GM23338 (cell line): ENCODE measurements around the gene COL9A1. TPM values are rescaled to one million over a fixed set of nuclear protein-coding genes. Genes with fewer than 3 reads are reported as not detected.

Experiments
- ATAC-seq: fragments of 200-7000 bp; cut with Tn5 transposase; 3 replicates; pipeline ENCODE4 v1.9.1; 2020
- DNase-seq: peaks from one replicate; pipeline ENCODE4 v3.0.0-alpha.2; 2015; ENCODE audit warnings: low spot score
- H2AFZ ChIP-seq: fragments of 200-600 bp; sonication (generic); 2 replicates; pipeline ENCODE4 v1.8.0; 2016; ENCODE audit warnings: antibody characterized with exemption, mild to moderate bottlenecking, moderate library complexity
- H3F3A ChIP-seq: fragments of 200-600 bp; sonication (generic); replicated peaks from 2 replicates; pipeline ENCODE4 v1.8.0; 2017; ENCODE audit warnings: antibody characterized with exemption, mixed run types, low read depth
- H3K27ac ChIP-seq: fragments of 200-600 bp; sonication (generic); 2 replicates; pipeline ENCODE4 v1.6.1; 2016; ENCODE audit warnings: low read depth
- H3K27me3 ChIP-seq: fragments of 200-600 bp; sonication (generic); 2 replicates; pipeline ENCODE4 v1.8.0; 2016; ENCODE audit warnings: mild to moderate bottlenecking, mixed run types, moderate library complexity; ENCODE audit not compliant: insufficient read depth
- H3K36me3 ChIP-seq: fragments of 200-600 bp; sonication (generic); 2 replicates; pipeline ENCODE4 v1.8.0; 2016; ENCODE audit warnings: mild to moderate bottlenecking; ENCODE audit not compliant: insufficient read depth
- H3K4me1 ChIP-seq: fragments of 200-600 bp; sonication (generic); 2 replicates; pipeline ENCODE4 v1.8.0; 2016; ENCODE audit warnings: mild to moderate bottlenecking, moderate library complexity; ENCODE audit not compliant: insufficient read depth
- H3K4me2 ChIP-seq: fragments of 200-600 bp; sonication (generic); 2 replicates; pipeline ENCODE4 v1.7.1; 2017; ENCODE audit warnings: mixed run types
- H3K4me3 ChIP-seq: fragments of 200-600 bp; sonication (generic); 2 replicates; pipeline ENCODE4 v1.6.1; 2016; ENCODE audit warnings: mixed run types
- H3K79me2 ChIP-seq: fragments of 200-600 bp; sonication (generic); replicated peaks from 2 replicates; pipeline ENCODE4 v1.8.0; 2017; ENCODE audit warnings: mild to moderate bottlenecking; ENCODE audit not compliant: insufficient read depth
- H3K9me2 ChIP-seq: fragments of 200-600 bp; sonication (generic); 2 replicates; pipeline ENCODE4 v1.8.0; 2017; ENCODE audit not compliant: insufficient read depth
- H4K20me1 ChIP-seq: fragments of 200-600 bp; sonication (generic); replicated peaks from 2 replicates; pipeline ENCODE4 v1.8.0; 2017; ENCODE audit warnings: mild to moderate bottlenecking; ENCODE audit not compliant: insufficient read depth
- H3K27ac Mint-ChIP-seq: 2 replicates; pipeline ENCODE4 v1.8.0; 2020; ENCODE audit warnings: inconsistent platforms, mild to moderate bottlenecking, moderate library complexity, mixed read lengths
- H3K27me3 Mint-ChIP-seq: 3 replicates; pipeline ENCODE4 v1.8.0; 2022; ENCODE audit warnings: low read depth, mild to moderate bottlenecking, moderate library complexity, mixed read lengths, inconsistent platforms; ENCODE audit not compliant: insufficient read depth, poor library complexity
- H3K36me3 Mint-ChIP-seq: 3 replicates; pipeline ENCODE4 v1.8.0; 2021; ENCODE audit warnings: low read depth, mild to moderate bottlenecking, inconsistent platforms, moderate library complexity, mixed read lengths
- H3K4me1 Mint-ChIP-seq: 3 replicates; pipeline ENCODE4 v1.8.0; 2020; ENCODE audit warnings: mild to moderate bottlenecking, inconsistent platforms, mixed read lengths
- H3K4me3 Mint-ChIP-seq: 3 replicates; pipeline ENCODE4 v1.8.0; 2021; ENCODE audit warnings: moderate library complexity, mild to moderate bottlenecking, inconsistent platforms, mixed read lengths
- H3K9me3 Mint-ChIP-seq: 3 replicates; pipeline ENCODE4 v1.8.0; 2020; ENCODE audit warnings: moderate library complexity, mild to moderate bottlenecking, inconsistent platforms, mixed read lengths
- CREB1 ChIP-seq: fragments of 250-450 bp; sonication (Bioruptor Pico); IDR thresholded peaks from 2 replicates; pipeline ENCODE4 v1.5.0; 2020; ENCODE audit warnings: low read depth, mild to moderate bottlenecking, moderate library complexity
- EZH2phosphoT487 ChIP-seq: fragments of 200-600 bp; sonication (generic); IDR thresholded peaks from one replicate; pipeline ENCODE4 v1.8.1; 2018; ENCODE audit warnings: antibody characterized with exemption; ENCODE audit not compliant: unreplicated experiment
- POLR2AphosphoS5 ChIP-seq: IDR thresholded peaks from 2 replicates; pipeline ENCODE4 v1.6.1; 2016; ENCODE audit warnings: antibody characterized with exemption, low read depth
- ZNF114 ChIP-seq: fragments of 250-450 bp; sonication (Bioruptor Pico); IDR thresholded peaks from 2 replicates; pipeline ENCODE4 v1.5.0; 2020; ENCODE audit warnings: mild to moderate bottlenecking, moderate library complexity
- polyA plus RNA-seq: library from polyadenylated mRNA; unstranded; fragments of >200 nt; fragmentation: Nextera tagmentation; extraction: Ambion mirVana; gene quantifications from 2 replicates; pipeline ENCODE4 v1.2.1, GENCODE V29; 2016
- total RNA-seq: library from RNA; depleted of rRNA; stranded (reverse); fragments of >200 nt; shearing (Covaris generic); gene quantifications from 2 replicates; pipeline ENCODE4 v1.2.3, GENCODE V29; 2014
- TF ChIP-seq, protein P1 (sequence below): IDR thresholded peaks from one replicate; pipeline ENCODE4 v1.6.1; 2018; ENCODE audit warnings: antibody characterized with exemption; ENCODE audit not compliant: unreplicated experiment
- TF ChIP-seq, protein P2 (sequence below): fragments of 250-450 bp; sonication (Bioruptor Pico); IDR thresholded peaks from 2 replicates; pipeline ENCODE4 v1.5.0; 2020; ENCODE audit warnings: mild to moderate bottlenecking, moderate library complexity
- TF ChIP-seq, protein P3 (sequence below): IDR thresholded peaks from 2 replicates; pipeline ENCODE4 v1.6.1; 2016; ENCODE audit warnings: antibody characterized with exemption

Gene COL9A1
- total and polyA plus RNA-seq, 2 experiments from 2014 or later = 16.0 to 20.3 TPM

DNA sequence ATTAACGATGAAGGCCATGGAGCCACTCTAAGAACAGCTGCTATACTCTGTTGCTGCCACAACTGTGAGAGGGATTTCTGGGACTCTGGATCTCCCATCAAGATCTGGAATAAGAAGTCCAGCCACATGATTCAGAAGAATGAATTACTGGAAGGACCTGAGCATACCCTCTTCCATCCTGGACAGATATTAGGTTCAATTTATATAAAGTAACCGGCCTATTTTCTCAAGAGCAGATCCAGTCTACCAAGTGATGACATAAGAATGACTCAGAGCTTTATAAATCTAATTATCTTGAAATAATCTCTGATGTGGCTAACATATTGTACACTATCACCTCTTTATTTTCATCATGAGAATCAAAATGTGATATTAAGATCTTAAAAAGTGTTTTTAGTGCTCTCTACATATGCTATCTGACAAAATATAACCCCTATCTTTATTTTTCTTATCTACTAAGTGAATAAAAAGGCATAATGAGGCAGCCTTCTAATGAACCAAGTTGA is 45.1 kb downstream of the COL9A1 start (continued):
- TF ChIP-seq, protein P1, sequence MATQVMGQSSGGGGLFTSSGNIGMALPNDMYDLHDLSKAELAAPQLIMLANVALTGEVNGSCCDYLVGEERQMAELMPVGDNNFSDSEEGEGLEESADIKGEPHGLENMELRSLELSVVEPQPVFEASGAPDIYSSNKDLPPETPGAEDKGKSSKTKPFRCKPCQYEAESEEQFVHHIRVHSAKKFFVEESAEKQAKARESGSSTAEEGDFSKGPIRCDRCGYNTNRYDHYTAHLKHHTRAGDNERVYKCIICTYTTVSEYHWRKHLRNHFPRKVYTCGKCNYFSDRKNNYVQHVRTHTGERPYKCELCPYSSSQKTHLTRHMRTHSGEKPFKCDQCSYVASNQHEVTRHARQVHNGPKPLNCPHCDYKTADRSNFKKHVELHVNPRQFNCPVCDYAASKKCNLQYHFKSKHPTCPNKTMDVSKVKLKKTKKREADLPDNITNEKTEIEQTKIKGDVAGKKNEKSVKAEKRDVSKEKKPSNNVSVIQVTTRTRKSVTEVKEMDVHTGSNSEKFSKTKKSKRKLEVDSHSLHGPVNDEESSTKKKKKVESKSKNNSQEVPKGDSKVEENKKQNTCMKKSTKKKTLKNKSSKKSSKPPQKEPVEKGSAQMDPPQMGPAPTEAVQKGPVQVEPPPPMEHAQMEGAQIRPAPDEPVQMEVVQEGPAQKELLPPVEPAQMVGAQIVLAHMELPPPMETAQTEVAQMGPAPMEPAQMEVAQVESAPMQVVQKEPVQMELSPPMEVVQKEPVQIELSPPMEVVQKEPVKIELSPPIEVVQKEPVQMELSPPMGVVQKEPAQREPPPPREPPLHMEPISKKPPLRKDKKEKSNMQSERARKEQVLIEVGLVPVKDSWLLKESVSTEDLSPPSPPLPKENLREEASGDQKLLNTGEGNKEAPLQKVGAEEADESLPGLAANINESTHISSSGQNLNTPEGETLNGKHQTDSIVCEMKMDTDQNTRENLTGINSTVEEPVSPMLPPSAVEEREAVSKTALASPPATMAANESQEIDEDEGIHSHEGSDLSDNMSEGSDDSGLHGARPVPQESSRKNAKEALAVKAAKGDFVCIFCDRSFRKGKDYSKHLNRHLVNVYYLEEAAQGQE = no peak
- TF ChIP-seq, protein P2, sequence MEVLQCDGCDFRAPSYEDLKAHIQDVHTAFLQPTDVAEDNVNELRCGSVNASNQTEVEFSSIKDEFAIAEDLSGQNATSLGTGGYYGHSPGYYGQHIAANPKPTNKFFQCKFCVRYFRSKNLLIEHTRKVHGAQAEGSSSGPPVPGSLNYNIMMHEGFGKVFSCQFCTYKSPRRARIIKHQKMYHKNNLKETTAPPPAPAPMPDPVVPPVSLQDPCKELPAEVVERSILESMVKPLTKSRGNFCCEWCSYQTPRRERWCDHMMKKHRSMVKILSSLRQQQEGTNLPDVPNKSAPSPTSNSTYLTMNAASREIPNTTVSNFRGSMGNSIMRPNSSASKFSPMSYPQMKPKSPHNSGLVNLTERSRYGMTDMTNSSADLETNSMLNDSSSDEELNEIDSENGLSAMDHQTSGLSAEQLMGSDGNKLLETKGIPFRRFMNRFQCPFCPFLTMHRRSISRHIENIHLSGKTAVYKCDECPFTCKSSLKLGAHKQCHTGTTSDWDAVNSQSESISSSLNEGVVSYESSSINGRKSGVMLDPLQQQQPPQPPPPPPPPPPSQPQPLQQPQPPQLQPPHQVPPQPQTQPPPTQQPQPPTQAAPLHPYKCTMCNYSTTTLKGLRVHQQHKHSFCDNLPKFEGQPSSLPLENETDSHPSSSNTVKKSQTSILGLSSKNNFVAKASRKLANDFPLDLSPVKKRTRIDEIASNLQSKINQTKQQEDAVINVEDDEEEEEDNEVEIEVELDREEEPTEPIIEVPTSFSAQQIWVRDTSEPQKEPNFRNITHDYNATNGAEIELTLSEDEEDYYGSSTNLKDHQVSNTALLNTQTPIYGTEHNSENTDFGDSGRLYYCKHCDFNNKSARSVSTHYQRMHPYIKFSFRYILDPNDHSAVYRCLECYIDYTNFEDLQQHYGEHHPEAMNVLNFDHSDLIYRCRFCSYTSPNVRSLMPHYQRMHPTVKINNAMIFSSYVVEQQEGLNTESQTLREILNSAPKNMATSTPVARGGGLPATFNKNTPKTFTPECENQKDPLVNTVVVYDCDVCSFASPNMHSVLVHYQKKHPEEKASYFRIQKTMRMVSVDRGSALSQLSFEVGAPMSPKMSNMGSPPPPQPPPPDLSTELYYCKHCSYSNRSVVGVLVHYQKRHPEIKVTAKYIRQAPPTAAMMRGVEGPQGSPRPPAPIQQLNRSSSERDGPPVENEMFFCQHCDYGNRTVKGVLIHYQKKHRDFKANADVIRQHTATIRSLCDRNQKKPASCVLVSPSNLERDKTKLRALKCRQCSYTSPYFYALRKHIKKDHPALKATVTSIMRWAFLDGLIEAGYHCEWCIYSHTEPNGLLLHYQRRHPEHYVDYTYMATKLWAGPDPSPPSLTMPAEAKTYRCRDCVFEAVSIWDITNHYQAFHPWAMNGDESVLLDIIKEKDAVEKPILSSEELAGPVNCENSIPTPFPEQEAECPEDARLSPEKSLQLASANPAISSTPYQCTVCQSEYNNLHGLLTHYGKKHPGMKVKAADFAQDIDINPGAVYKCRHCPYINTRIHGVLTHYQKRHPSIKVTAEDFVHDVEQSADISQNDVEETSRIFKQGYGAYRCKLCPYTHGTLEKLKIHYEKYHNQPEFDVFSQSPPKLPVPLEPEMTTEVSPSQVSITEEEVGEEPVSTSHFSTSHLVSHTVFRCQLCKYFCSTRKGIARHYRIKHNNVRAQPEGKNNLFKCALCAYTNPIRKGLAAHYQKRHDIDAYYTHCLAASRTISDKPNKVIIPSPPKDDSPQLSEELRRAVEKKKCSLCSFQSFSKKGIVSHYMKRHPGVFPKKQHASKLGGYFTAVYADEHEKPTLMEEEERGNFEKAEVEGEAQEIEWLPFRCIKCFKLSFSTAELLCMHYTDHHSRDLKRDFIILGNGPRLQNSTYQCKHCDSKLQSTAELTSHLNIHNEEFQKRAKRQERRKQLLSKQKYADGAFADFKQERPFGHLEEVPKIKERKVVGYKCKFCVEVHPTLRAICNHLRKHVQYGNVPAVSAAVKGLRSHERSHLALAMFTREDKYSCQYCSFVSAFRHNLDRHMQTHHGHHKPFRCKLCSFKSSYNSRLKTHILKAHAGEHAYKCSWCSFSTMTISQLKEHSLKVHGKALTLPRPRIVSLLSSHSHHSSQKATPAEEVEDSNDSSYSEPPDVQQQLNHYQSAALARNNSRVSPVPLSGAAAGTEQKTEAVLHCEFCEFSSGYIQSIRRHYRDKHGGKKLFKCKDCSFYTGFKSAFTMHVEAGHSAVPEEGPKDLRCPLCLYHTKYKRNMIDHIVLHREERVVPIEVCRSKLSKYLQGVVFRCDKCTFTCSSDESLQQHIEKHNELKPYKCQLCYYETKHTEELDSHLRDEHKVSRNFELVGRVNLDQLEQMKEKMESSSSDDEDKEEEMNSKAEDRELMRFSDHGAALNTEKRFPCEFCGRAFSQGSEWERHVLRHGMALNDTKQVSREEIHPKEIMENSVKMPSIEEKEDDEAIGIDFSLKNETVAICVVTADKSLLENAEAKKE (CRISPR knock-in tag) = no peak
- TF ChIP-seq CREB1 (CRISPR knock-in tag) (no peak), POLR2AphosphoS5 (no peak), EZH2phosphoT487 (no peak)

DNA sequence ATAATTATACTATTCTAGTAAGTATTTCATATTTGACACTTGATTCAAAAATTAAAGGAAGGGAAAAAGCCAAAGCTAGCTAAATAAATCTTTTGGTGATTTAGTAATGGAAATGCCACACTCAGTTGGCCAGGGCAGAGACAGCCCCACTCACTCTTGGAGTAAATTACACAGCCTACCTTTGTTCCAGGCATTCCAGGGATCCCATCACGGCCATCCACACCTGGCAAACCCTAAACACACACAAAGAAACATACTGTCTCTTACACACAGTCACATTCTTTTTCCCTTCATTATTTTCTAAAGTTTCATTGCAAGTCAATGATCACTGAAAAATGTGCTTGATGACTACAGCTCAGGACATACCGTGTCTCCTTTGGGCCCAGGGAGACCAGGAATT is 48.1 kb downstream of the COL9A1 start:
- H3K9me2 ChIP-seq = no peaks in the 10 kb centered on the region
- H3K9me3 Mint-ChIP-seq = no peaks in the 10 kb centered on the region; the same call in 2 of the 3 replicates
- ATAC-seq = no peak
- TF ChIP-seq, protein P1 = no peak
- TF ChIP-seq, protein P3, sequence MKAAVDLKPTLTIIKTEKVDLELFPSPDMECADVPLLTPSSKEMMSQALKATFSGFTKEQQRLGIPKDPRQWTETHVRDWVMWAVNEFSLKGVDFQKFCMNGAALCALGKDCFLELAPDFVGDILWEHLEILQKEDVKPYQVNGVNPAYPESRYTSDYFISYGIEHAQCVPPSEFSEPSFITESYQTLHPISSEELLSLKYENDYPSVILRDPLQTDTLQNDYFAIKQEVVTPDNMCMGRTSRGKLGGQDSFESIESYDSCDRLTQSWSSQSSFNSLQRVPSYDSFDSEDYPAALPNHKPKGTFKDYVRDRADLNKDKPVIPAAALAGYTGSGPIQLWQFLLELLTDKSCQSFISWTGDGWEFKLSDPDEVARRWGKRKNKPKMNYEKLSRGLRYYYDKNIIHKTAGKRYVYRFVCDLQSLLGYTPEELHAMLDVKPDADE = no peak
- no peak for TF ChIP-seq ZNF114 (CRISPR knock-in tag)

More for the DNA sequence above, 48.1 kb downstream of the COL9A1 start:
- Histone ChIP-seq H3K79me2 (no peaks in the 10 kb centered on the region), H3K27ac (no peak overlapping the region), H3K36me3 (no peaks in the 10 kb centered on the region), H3F3A (no peaks in the 10 kb centered on the region), H2AFZ (no peak overlapping the region), H3K27me3 (no peaks in the 10 kb centered on the region), H3K4me2 (no peak overlapping the region), H3K4me3 (no peak overlapping the region), H4K20me1 (no peaks in the 10 kb centered on the region), H3K4me1 (no peaks in the 10 kb centered on the region)
- Mint-ChIP-seq H3K4me1 (no peaks in the 10 kb centered on the region), H3K27me3 (no peaks in the 10 kb centered on the region), H3K4me3 (no peak overlapping the region), H3K27ac (no peak overlapping the region), H3K36me3 (peaks cover 4% of the 10 kb centered on the region; the same call in 2 of the 3 replicates)
- no peak for DNase-seq
